HG03108 (cell line): ENCODE measurements around the gene CLEC4M.
"Not testable (repeated sequence)": the region's sequence is repeated elsewhere in the genome, so short reads cannot be mapped to it uniquely, and the experiment has no call there.

ENCODE experiments used
- ATAC-seq: cut with Tn5 transposase; IDR thresholded peaks from one replicate; pipeline ENCODE4 v1.9.1; 2021; ENCODE audit warnings: moderate library complexity; ENCODE audit not compliant: unreplicated experiment

Gene CLEC4M

DNA sequence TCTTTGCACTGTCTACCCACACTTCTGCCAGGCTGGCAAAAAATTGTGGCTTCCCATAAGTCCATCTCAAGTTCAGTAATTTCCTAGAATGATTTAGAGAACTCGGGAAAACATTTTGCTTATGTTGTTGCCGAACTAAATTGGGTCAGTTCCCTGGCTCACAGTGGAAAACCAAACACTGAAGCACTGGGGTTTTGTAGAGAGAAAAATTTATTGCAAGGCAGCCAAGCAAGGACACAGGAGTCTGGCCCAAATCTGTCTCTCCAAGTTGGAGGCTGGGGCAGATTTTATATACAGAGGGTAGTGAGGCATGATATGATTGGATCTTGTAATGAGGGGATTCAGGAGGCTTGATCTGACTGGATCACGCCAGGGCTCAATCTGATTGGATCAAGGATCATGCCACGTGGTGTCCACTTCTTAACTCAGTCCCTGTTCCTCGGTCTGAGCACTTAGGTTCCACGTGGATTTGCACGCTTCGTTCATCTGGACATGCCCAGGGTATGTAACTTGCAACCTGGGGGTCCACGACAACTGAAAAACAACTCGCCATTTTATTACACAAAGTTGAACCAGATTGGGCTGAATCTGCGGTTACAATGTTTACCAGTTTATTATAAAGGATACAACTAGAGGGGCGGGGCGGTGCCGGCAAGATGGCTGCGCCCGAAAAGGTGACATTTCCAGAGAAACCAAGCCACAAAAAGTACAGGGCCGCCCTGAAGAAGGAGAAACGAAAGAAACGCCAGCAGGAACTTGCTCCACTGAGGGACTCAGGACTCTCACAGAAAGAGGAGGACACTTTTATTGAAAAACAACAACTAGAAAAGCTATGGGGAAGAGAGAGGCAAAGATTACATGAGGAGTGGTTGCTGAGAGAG lies 23.0 kb upstream of the CLEC4M start:
- ATAC-seq = no peak

GRCh38 chr19:7740682-7741054 lies 22.4 kb upstream of the CLEC4M start:
- ATAC-seq = no peak

DNA sequence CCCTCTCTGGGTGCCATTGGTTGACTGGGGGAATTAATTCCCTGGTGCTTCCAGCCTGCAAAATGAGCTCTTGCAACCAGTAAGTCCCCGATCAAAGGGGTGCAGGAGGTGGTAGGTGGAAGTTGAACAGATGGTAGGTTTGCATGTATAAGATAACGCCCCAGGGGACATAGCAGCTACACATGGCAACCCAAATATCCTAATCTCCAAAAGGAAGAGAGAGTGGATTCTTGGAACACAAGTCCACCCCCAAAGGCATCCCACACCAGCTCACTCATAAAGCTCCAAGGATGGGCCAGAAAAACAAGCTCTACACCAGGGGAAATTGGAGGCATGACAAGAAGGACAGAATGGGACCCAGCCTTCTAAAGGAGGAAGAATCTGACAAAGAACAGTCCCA lies 20.5 kb upstream of the CLEC4M start:
- ATAC-seq = no peak

GRCh38 chr19:7742991-7743390 lies 20.1 kb upstream of the CLEC4M start:
- no peak for ATAC-seq

- ATAC-seq = peak; percentile 74
Observed at GRCh38 chr19:7743425-7743841, 19.6 kb upstream of the CLEC4M start.

GRCh38 chr19:7744199-7744786 lies 18.8 kb upstream of the CLEC4M start:
- no peak for ATAC-seq

GRCh38 chr19:7744871-7745650 lies 18.0 kb upstream of the CLEC4M start:
- no peak for ATAC-seq

DNA sequence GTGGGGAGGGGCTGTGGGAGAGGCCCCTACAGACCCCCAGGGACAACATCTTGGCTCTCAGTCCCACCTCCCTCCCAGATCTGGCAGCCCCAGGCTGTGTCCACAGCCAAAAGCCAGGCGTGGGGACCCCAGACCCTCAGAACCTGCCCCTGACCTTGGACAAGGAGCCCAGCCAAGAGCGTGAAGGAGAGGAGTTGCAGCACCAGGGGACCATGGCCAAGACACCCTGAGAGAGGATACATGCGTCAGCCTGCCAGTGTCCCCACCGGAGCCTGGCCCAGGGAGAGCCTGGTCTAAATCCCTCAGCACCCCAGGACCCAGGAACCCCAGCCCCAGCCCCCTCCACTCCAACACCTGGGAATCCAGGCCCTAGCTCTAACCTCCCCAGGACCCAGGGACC lies 16.7 kb upstream of the CLEC4M start:
- not testable (repeated sequence) for ATAC-seq

DNA sequence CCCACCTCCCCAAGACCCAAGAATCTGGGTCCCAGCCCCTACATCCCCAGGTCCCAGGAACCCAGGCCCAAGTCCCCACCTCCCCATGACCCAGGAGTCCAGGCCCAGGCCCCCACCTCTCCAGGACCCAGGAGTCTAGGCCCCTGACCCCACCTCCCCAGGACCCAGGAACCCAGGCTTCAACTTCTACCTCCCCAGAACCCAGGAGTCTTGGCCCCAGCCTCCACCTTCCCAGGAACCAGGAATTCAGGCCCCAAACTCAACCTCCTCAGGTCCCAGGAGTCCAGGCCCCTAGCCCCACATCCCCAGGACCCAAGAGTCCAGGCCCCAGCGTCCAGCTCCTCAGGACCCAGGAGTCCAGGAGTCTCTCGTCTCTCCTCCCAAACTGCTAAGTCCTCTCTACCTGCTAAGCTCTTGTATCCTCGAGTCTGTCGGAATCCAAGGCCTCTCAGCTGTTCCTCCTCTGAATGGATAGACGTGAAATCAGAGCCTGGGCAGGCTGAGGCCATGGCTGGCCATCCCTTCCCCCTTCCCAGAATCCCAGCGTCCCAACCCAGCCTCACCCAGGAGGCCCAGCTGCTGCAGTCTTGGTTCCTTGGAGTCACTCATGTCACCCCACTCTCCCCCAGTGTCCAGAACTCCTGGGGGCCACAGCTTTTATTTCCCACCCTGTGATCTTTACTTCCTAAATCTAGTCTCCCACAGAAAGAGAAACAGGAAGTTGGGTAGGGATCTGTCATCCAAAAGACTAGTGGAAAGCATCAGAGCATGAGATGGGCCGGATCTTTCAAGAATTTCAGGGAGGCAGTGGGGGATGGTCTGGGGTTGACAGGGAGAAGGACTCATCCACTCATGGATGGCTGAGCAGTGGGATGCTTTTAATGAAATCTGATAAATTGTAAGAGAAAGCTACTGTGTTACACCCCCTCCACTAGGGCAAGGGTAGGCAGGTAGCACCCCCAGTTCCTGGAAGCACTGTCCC lies 15.8 kb upstream of the CLEC4M start, which contains the start of gene CD209:
Gene CD209 (minus strand): TSS at position 632 of the 982 bp plus-strand sequence. CDS start 23 bp downstream, at position 609.
- no peak for ATAC-seq

DNA sequence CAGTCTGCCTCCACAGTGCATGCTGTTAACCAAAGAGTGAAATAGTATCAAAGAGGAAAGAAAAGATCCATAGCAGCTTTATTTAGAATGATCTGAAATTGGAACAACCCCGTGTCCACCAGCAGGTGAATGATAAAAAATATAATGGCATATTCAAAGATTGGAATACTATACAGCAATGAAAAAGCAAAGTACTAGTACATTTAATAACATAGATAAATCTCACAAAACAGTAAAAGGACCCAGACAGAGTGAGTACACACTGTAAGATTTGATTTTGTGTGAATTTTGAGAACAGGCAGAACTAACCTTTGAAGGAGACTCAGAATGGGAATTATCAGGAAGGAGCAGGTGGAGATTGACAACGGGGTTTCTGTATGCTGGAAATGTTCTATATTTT lies 14.9 kb upstream of the CLEC4M start:
- ATAC-seq = no peak

DNA sequence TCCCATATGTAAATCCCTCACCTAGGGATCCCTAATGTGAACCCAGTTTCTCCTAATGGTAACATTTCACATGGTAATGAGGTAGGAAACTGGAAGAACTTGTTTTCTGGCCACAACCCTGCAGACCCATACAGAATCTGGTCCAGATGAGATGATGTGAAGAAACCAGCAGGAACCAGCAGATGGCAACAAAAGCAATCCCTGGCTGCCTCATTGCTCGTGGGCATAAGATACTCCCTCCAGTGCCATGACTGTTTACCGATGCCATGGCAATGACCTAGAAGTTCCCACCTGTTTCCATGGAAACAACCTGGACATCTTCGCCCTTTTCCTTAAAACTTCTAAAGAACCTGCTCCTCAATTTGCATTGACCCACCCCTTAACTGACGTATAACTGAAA lies 14.3 kb upstream of the CLEC4M start:
- no peak for ATAC-seq

- ATAC-seq = no peak
Observed at GRCh38 chr19:7751157-7751783, 11.8 kb upstream of the CLEC4M start.

- no peak for ATAC-seq
Observed at GRCh38 chr19:7756258-7756657, 6.8 kb upstream of the CLEC4M start.

DNA sequence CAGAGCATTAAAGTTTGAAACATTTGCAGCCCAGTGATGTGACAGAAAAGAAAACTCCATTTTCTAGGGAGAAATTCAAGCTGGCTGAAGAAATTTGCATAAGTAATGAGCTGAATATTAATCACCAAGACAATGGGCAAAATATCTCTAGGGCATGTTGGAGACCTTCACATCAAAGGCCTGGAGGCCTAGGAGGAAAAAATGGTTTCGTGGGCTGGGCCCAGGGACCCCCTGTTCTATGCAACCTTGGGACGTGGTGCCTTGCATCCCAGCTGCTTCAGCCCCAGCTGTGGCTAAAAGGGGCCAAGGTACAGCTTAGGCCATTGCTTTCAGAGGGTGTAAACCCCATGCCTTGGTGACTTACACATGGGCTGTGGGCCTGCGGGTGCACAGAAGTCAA lies 5.7 kb upstream of the CLEC4M start:
- ATAC-seq = no peak

- no peak for ATAC-seq
Observed at GRCh38 chr19:7759156-7759555, 3.9 kb upstream of the CLEC4M start.

DNA sequence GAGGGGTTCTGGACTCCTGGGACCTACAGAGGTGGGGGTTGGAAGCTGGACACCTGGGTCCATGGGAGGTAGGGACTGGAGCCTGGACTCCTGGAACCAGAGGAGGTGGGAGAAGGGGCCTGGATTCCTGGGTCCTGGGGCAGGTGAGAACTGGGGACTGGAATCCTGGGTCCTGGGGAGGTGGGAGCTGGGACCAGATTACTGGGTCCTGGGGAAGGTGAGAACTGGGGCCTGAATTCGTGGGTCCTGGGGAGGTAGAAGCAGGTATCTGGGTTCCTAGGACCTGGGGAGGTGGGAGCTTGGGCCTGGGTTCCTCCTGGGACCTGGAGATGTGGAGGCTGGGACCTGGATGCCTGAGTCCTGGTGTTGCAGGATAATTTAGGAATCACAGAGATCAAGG lies 653 bp downstream of the CLEC4M start:
- no peak for ATAC-seq

DNA sequence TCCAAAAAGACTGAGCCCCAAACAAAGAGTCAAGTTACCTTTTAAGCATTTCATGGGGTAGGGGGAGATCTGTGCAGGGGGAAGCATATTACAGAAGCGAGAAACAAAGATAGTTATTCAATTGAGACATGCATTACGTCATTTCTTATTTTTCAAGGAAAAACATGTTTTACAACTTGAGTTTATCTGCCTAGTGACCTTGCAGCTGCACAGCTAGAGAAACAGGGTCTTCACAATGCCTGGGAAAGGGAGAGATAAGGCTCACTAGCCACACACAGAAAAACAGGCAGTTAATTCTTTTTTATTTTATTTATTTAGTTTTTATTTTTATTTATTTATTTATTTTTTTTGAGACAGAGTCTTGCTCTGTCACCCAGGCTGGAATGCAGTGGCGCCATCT lies 1.1 kb downstream of the CLEC4M start:
- ATAC-seq = not testable (repeated sequence)

DNA sequence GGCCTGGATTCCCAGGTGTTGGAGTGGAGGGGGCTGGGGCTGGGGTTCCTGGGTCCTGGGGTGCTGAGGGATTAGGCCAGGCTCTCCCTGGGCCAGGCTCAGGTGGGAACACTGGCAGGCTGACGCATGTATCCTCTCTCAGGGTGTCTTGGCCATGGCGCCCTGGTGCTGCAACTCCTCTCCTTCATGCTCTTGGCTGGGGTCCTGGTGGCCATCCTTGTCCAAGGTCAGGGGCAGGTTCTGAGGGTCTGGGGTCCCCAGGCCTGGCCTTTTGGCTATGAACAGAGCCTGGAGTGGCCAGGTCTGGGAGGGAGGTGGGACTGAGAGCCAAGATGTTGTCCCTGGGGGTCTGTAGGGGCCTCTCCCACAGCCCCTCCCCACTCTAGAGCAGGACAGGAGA lies 2.0 kb downstream of the CLEC4M start:
- ATAC-seq = not testable (repeated sequence)

DNA sequence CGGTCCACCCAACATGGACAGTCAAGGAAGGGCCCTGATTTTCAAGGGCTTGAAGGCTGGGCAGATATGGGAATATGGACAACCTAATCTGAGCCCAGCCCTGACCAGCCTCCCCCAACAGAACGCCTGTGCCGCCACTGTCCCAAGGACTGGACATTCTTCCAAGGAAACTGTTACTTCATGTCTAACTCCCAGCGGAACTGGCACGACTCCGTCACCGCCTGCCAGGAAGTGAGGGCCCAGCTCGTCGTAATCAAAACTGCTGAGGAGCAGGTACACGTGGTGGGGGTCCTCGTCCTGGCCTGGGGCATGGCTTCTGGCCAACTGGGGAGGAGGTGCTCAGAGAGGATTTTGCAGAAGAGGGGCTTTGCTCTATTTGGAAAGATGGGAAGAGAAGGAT lies 3.5 kb downstream of the CLEC4M start:
- ATAC-seq = no peak

GRCh38 chr19:7767487-7767886 lies 4.4 kb downstream of the CLEC4M start:
- ATAC-seq = no peak
